ENCODE data around the gene GART. TPM values are rescaled to one million over a fixed set of nuclear protein-coding genes. Genes with fewer than 3 reads are reported as not detected.
"Not testable (repeated sequence)": the region's sequence is repeated elsewhere in the genome, so short reads cannot be mapped to it uniquely, and the experiment has no call there.

Gene GART
- total RNA-seq, 1 donor from 2014 or later: 55.8 TPM

- Histone ChIP-seq H3K27ac (no peak overlapping the region), H3K27me3 (no peaks in the 10 kb centered on the region), H3K4me1 (peaks cover 8% of the 10 kb centered on the region), H3K4me3 (no peak overlapping the region), H3K36me3 (no peaks in the 10 kb centered on the region), H3K9me3 (no peaks in the 10 kb centered on the region)
- ATAC-seq (no peak), DNase-seq (no peak)
- intact Hi-C loops (cut with DNase I): no loop called here
- no peak for TF ChIP-seq CTCF (IDR thresholded peaks at IDR 0.05)
Observed at GRCh38 chr21:33473344-33473743, 68.6 kb downstream of the GART start.

- no peak for TF ChIP-seq CTCF (IDR thresholded peaks at IDR 0.05)
- H3K36me3 ChIP-seq: peaks cover 16% of the 10 kb centered on the region
- no peaks in the 10 kb centered on the region for H3K9me3 ChIP-seq
- H3K27me3 ChIP-seq: no peaks in the 10 kb centered on the region
- ATAC-seq (no peak), DNase-seq (no peak)
- H3K4me1 ChIP-seq: no peaks in the 10 kb centered on the region
- H3K4me3 ChIP-seq: no peak overlapping the region
- intact Hi-C loops (cut with DNase I): no loop called here
- no peak overlapping the region for H3K27ac ChIP-seq
Observed at GRCh38 chr21:33470701-33471100, 71.2 kb downstream of the GART start.

- H3K4me3 ChIP-seq; H3K4me1 ChIP-seq; H3K9me3 ChIP-seq; DNase-seq; intact Hi-C loops (cut with DNase I); H3K27ac ChIP-seq; H3K27me3 ChIP-seq; ATAC-seq: not testable (repeated sequence)
- H3K36me3 ChIP-seq: peaks cover 23% of the 10 kb centered on the region
Observed at GRCh38 chr21:33469183-33469582, 72.7 kb downstream of the GART start.

- Histone ChIP-seq H3K36me3 (peaks cover 63% of the 10 kb centered on the region), H3K4me1 (no peaks in the 10 kb centered on the region), H3K27ac (no peak overlapping the region), H3K4me3 (no peak overlapping the region), H3K27me3 (no peaks in the 10 kb centered on the region), H3K9me3 (no peaks in the 10 kb centered on the region)
- intact Hi-C loops (cut with DNase I): no loop called here
- DNase-seq: no peak
- ATAC-seq: no peak
- TF ChIP-seq CTCF (IDR thresholded peaks at IDR 0.05): no peak
Observed at GRCh38 chr21:33461538-33462250, 80.2 kb downstream of the GART start.

GRCh38 chr21:33458861-33459260 lies 83.1 kb downstream of the GART start:
- peaks cover 75% of the 10 kb centered on the region for H3K36me3 ChIP-seq
- intact Hi-C loops (cut with DNase I): no loop called here
- ATAC-seq: no peak

More at GRCh38 chr21:33458861-33459260, 83.1 kb downstream of the GART start:
- Histone ChIP-seq H3K9me3 (no peaks in the 10 kb centered on the region), H3K4me1 (no peaks in the 10 kb centered on the region), H3K4me3 (no peak overlapping the region), H3K27ac (no peak overlapping the region), H3K27me3 (no peaks in the 10 kb centered on the region)
- no peak for TF ChIP-seq CTCF (IDR thresholded peaks at IDR 0.05)
- no peak for DNase-seq

Data from upper lobe of right lung (tissue), 1 donor.